Testis (tissue), 3 donors: ENCODE data around the gene PIEZO2. TPM values are rescaled to one million over a fixed set of nuclear protein-coding genes. Genes with fewer than 3 reads are reported as not detected.

Experiments used
- DNase-seq: peaks from one replicate; pipeline ENCODE4 v3.0.0-alpha.2; 2019
- H3K27ac ChIP-seq, 2 donors: fragments of 200-600 bp; sonication (generic); one replicate each; pipeline ENCODE4 v1.5.1; 2019
- H3K27me3 ChIP-seq: fragments of 200-600 bp; sonication (generic); one replicate; pipeline ENCODE4 v1.5.1; 2019
- H3K36me3 ChIP-seq: fragments of 200-600 bp; sonication (generic); one replicate; pipeline ENCODE4 v1.5.1; 2017; ENCODE audit warnings: low read depth; ENCODE audit errors: missing control alignments
- H3K4me1 ChIP-seq: fragments of 200-600 bp; sonication (generic); one replicate; pipeline ENCODE4 v1.5.1; 2019
- H3K4me3 ChIP-seq, 2 donors: fragments of 200-600 bp; sonication (generic); one replicate each; pipeline ENCODE4 v1.5.1; 2017 to 2019
- H3K9me3 ChIP-seq: fragments of 200-600 bp; sonication (generic); one replicate; pipeline ENCODE4 v1.5.1; 2017
- CTCF ChIP-seq, 3 experiments: fragments of 450-650 bp in 2 of 3; fragments of 200-600 bp in 1 of 3; sonication (generic) in 1 of 3; IDR thresholded peaks; one replicate each; pipeline ENCODE4 v1.5.1; 2016 to 2019; ENCODE audit warnings: antibody characterized with exemption in 3 of 3, mild to moderate bottlenecking in 2 of 3, moderate library complexity in 1 of 3
- POLR2A ChIP-seq: fragments of 450-650 bp; IDR thresholded peaks from one replicate; pipeline ENCODE4 v1.6.1; 2017; ENCODE audit warnings: antibody characterized with exemption, mild to moderate bottlenecking, moderate library complexity
- WGBS, 2 donors: methylation state at CpG; one replicate each; pipeline ENCODE4 v1.1.5; 2018; 5-methylcytosine and 5-hydroxymethylcytosine counted together
- intact Hi-C: fragments of 100-400 bp; cut with DNase I; formaldehyde crosslinking; loops from one replicate; pipeline ENCODE4 v1.15.1; 2023; ENCODE audit warnings: low total_unique reads
- polyA plus RNA-seq: library from polyadenylated mRNA; stranded (reverse); fragments of 350-450 nt; fragmentation: Illumina TruSeq; extraction: RNeasy Lipid Tissue Mini Kit (QIAGEN cat#74804); gene quantifications from one replicate; pipeline ENCODE4 v1.2.3, GENCODE V29; 2014; ENCODE audit warnings: low read depth, low replicate concordance; ENCODE audit not compliant: insufficient read depth
- total RNA-seq, 2 donors: library from RNA; depleted of rRNA; stranded (reverse); fragments of >200 nt; gene quantifications; one replicate each; pipeline ENCODE4 v1.2.3, GENCODE V29; 2016

The PIEZO2 gene
- total and polyA plus RNA-seq, 3 donors from 2014 or later: 2.3 to 3.5 (median 3.0) TPM

DNA sequence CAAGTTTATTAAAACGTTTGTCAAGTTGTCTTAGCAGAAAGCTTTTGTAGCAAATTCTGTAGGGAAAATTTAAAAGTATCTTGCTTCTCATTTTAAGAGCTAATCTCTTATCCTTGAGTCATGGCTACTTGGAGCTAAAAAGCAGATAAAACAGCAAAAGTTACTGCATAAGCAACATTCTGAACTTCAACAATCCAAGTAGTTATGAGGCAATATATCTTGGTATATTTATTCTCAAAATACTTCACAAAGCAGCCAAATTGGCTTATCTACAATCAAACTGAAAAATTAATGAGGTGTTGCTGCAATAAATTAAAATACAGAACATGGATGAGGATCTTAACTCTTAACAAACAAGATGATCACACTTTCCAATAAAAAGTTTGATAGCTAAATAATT lies 306.5 kb downstream of the PIEZO2 start:
- intact Hi-C loops: no loop called here
- Histone ChIP-seq H3K27ac (no peak overlapping the region), H3K27me3 (no peaks in the 10 kb centered on the region), H3K36me3 (no peaks in the 10 kb centered on the region), H3K9me3 (no peaks in the 10 kb centered on the region), H3K4me1 (no peaks in the 10 kb centered on the region), H3K4me3 (no peak overlapping the region)
- TF ChIP-seq CTCF (IDR thresholded peaks at IDR 0.05): no peak
- no peak for TF ChIP-seq POLR2A
- DNase-seq: no peak
- WGBS, 2 donors: 12 to 20% methylated on average over 1 of the region's 1 CpG

GRCh38 chr18:10842371-10842770 lies 307.0 kb downstream of the PIEZO2 start:
- Histone ChIP-seq H3K4me3 (no peak overlapping the region), H3K4me1 (no peaks in the 10 kb centered on the region), H3K36me3 (no peaks in the 10 kb centered on the region), H3K27ac (no peak overlapping the region), H3K9me3 (no peaks in the 10 kb centered on the region), H3K27me3 (no peaks in the 10 kb centered on the region)
- DNase-seq: no peak
- intact Hi-C loops: no loop called here
- TF ChIP-seq POLR2A (no peak), CTCF (IDR thresholded peaks at IDR 0.05) (no peak)
- WGBS, 2 donors: 64 to 65% methylated on average over 4 of the region's 4 CpGs

- Histone ChIP-seq H3K4me3 (no peak overlapping the region), H3K9me3 (no peaks in the 10 kb centered on the region), H3K36me3 (no peaks in the 10 kb centered on the region), H3K27me3 (no peaks in the 10 kb centered on the region), H3K4me1 (no peaks in the 10 kb centered on the region), H3K27ac (no peak overlapping the region)
- TF ChIP-seq POLR2A: no peak
- TF ChIP-seq CTCF (IDR thresholded peaks at IDR 0.05): no peak
- intact Hi-C loops: no loop called here
- no peak for DNase-seq
These were observed 308.2 kb downstream of the PIEZO2 start for GRCh38 chr18:10841203-10841602.

- Histone ChIP-seq H3K9me3 (no peaks in the 10 kb centered on the region), H3K27ac (no peak overlapping the region), H3K4me1 (no peaks in the 10 kb centered on the region), H3K36me3 (no peaks in the 10 kb centered on the region), H3K27me3 (no peaks in the 10 kb centered on the region), H3K4me3 (no peak overlapping the region)
- 22 to 36% methylated on average over 2 of the region's 2 CpGs for WGBS, 2 donors
- DNase-seq: no peak
- intact Hi-C loops: no loop called here
- no peak for TF ChIP-seq CTCF (IDR thresholded peaks at IDR 0.05)
These were observed 308.6 kb downstream of the PIEZO2 start for GRCh38 chr18:10840743-10841142.

- 44 to 80% methylated on average over 1 of the region's 1 CpG for WGBS, 2 donors
- TF ChIP-seq POLR2A (no peak), CTCF (IDR thresholded peaks at IDR 0.05) (no peak)
- no peaks in the 10 kb centered on the region for H3K9me3 ChIP-seq
- intact Hi-C loops: loop anchor here (5.0 kb wide), 1 partner anchor 318 kb away; no protein-coding TSS in a partner anchor
- H3K27me3 ChIP-seq: no peaks in the 10 kb centered on the region
- no peaks in the 10 kb centered on the region for H3K4me1 ChIP-seq
- no peaks in the 10 kb centered on the region for H3K36me3 ChIP-seq
- no peak for DNase-seq
- H3K4me3 ChIP-seq: no peak overlapping the region
- no peak overlapping the region for H3K27ac ChIP-seq
These were observed 309.9 kb downstream of the PIEZO2 start for GRCh38 chr18:10839421-10839820.
